Nephron progenitor cell (in vitro differentiated cells): ENCODE measurements around the gene SMAP2.
"Not testable (repeated sequence)": the region's sequence is repeated elsewhere in the genome, so short reads cannot be mapped to it uniquely, and the experiment has no call there.

ENCODE experiments used
- DNase-seq: peaks from one replicate; pipeline ENCODE4 v3.0.0; 2021
- H3K27ac Mint-ChIP-seq: 2 replicates; pipeline ENCODE4 v1.8.0; 2021; ENCODE audit warnings: mild to moderate bottlenecking, moderate library complexity, mixed read lengths
- H3K27me3 Mint-ChIP-seq: 2 replicates; pipeline ENCODE4 v1.8.0; 2021; ENCODE audit warnings: mild to moderate bottlenecking, low read depth, mixed read lengths; ENCODE audit not compliant: poor library complexity
- H3K36me3 Mint-ChIP-seq: 2 replicates; pipeline ENCODE4 v1.8.0; 2021; ENCODE audit warnings: low read depth, mixed read lengths
- H3K4me1 Mint-ChIP-seq: 2 replicates; pipeline ENCODE4 v1.8.0; 2021; ENCODE audit warnings: mixed read lengths
- H3K4me3 Mint-ChIP-seq: 2 replicates; pipeline ENCODE4 v1.8.0; 2021; ENCODE audit warnings: mild to moderate bottlenecking, moderate library complexity, mixed read lengths
- H3K9me3 Mint-ChIP-seq: 2 replicates; pipeline ENCODE4 v1.8.0; 2021; ENCODE audit warnings: mild to moderate bottlenecking, moderate library complexity, mixed read lengths
- CTCF ChIP-seq: fragments of 200-600 bp; sonication (generic); IDR thresholded peaks from 2 replicates; pipeline ENCODE4 v1.5.0; 2021; ENCODE audit warnings: antibody characterized with exemption

SMAP2 gene

GRCh38 chr1:40339420-40340323 is 33.9 kb upstream of the SMAP2 start:
- H3K4me1 Mint-ChIP-seq, result peaks cover 5% of the 10 kb centered on the region
- peaks cover 48% of the 10 kb centered on the region for H3K27me3 Mint-ChIP-seq
- H3K27ac Mint-ChIP-seq, result no peak overlapping the region
- peaks cover 13% of the 10 kb centered on the region for H3K9me3 Mint-ChIP-seq
- no peak overlapping the region for H3K4me3 Mint-ChIP-seq
- no peak for TF ChIP-seq CTCF
- DNase-seq, result no peak
- no peaks in the 10 kb centered on the region for H3K36me3 Mint-ChIP-seq

- no peak overlapping the region for H3K4me3 Mint-ChIP-seq
- peaks cover 54% of the 10 kb centered on the region for H3K27me3 Mint-ChIP-seq
- H3K36me3 Mint-ChIP-seq, result no peaks in the 10 kb centered on the region
- H3K4me1 Mint-ChIP-seq, result peaks cover 5% of the 10 kb centered on the region
- H3K27ac Mint-ChIP-seq, result no peak overlapping the region
- DNase-seq, result no peak
- TF ChIP-seq CTCF, result no peak
- peaks cover 13% of the 10 kb centered on the region for H3K9me3 Mint-ChIP-seq
These were observed 31.8 kb upstream of the SMAP2 start for GRCh38 chr1:40341491-40342380.

- peaks cover 13% of the 10 kb centered on the region for H3K9me3 Mint-ChIP-seq
- not testable (repeated sequence) for H3K4me3 Mint-ChIP-seq, H3K36me3 Mint-ChIP-seq, H3K27ac Mint-ChIP-seq, H3K4me1 Mint-ChIP-seq, DNase-seq
- peaks cover 54% of the 10 kb centered on the region for H3K27me3 Mint-ChIP-seq
These were observed 31.2 kb upstream of the SMAP2 start for GRCh38 chr1:40342381-40342717.

GRCh38 chr1:40344597-40344996 is 28.9 kb upstream of the SMAP2 start:
- H3K4me3 Mint-ChIP-seq, result no peak overlapping the region
- DNase-seq, result no peak
- H3K9me3 Mint-ChIP-seq, result peaks cover 13% of the 10 kb centered on the region
- peaks cover 48% of the 10 kb centered on the region for H3K27me3 Mint-ChIP-seq
- no peak overlapping the region for H3K27ac Mint-ChIP-seq
- no peak for TF ChIP-seq CTCF
- H3K4me1 Mint-ChIP-seq, result no peaks in the 10 kb centered on the region
- H3K36me3 Mint-ChIP-seq, result no peaks in the 10 kb centered on the region

GRCh38 chr1:40350391-40350790 is 23.1 kb upstream of the SMAP2 start:
- no peaks in the 10 kb centered on the region for H3K9me3 Mint-ChIP-seq
- H3K36me3 Mint-ChIP-seq, result no peaks in the 10 kb centered on the region
- no peaks in the 10 kb centered on the region for H3K4me1 Mint-ChIP-seq
- H3K27me3 Mint-ChIP-seq, result peaks cover 10% of the 10 kb centered on the region
- TF ChIP-seq CTCF, result no peak
- DNase-seq, result no peak
- no peak overlapping the region for H3K4me3 Mint-ChIP-seq
- H3K27ac Mint-ChIP-seq, result no peak overlapping the region

- no peaks in the 10 kb centered on the region for H3K4me1 Mint-ChIP-seq
- H3K27ac Mint-ChIP-seq, result no peak overlapping the region
- H3K4me3 Mint-ChIP-seq, result no peak overlapping the region
- no peaks in the 10 kb centered on the region for H3K36me3 Mint-ChIP-seq
- H3K27me3 Mint-ChIP-seq, result peaks cover 10% of the 10 kb centered on the region
- DNase-seq, result no peak
- H3K9me3 Mint-ChIP-seq, result peaks cover 2% of the 10 kb centered on the region
- TF ChIP-seq CTCF, result no peak
These were observed 22.4 kb upstream of the SMAP2 start for GRCh38 chr1:40351124-40351523.
